SK-N-MC (cell line): ENCODE measurements around the gene PTN.

Experiments
- EZH2 ChIP-seq: fragments of 200-600 bp; sonication (generic); IDR thresholded peaks from one replicate; pipeline ENCODE4 v1.6.1; 2017; ENCODE audit warnings: antibody characterized with exemption
- FOXP2 ChIP-seq: optimal IDR thresholded peaks from 2 replicates; pipeline ENCODE3; 2011; ENCODE audit warnings: mild to moderate bottlenecking, moderate library complexity; ENCODE audit not compliant: insufficient read depth; ENCODE audit errors: extremely low read length, control extremely low read depth
- POLR2AphosphoS5 ChIP-seq: IDR thresholded peaks from 2 replicates; pipeline ENCODE4 v1.6.1; 2012; ENCODE audit warnings: mild to moderate bottlenecking, low read depth, low read length, borderline replicate concordance

DNA sequence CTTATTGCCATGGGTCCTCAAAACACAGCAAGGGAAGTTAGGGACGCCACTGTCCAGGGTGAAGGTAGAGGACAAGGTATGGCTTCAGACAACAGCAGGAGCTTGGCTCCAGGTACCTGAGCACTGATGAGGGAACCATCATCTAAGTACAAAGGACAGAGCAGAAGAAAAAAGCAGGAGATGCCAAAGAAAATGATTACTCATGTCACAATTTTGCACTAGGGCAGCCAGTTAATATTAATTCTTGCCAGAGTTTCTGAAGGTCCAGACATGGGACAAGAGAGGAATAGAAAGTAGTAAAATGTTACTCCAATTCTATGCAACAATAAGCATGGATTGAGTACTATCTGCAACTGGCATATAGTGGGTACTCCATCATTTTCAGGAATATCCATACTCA, 14.1 kb downstream of the PTN start:
- TF ChIP-seq POLR2AphosphoS5: no peak
- TF ChIP-seq EZH2: no peak
- TF ChIP-seq FOXP2: no peak
